GM20000 (cell line): ENCODE data around the gene CLEC10A.
A peak's percentile ranks its signal among the peaks of the same experiment; 100 is the strongest.

ENCODE experiments used
- DNase-seq: peaks from one replicate; pipeline ENCODE4 v3.0.0; 2012; ENCODE audit warnings: low spot score
- CTCF ChIP-seq: IDR thresholded peaks from 2 replicates; pipeline ENCODE4 v1.5.1; 2012; ENCODE audit warnings: mild to moderate bottlenecking, control low read depth; ENCODE audit errors: extremely low read depth, missing control alignments

The CLEC10A gene

GRCh38 chr17:7046127-7046724 is 33.8 kb downstream of the CLEC10A start:
- no peak for DNase-seq
- TF ChIP-seq CTCF = no peak

- DNase-seq = peak; percentile 63
- TF ChIP-seq CTCF = peak; percentile 60
Observed at GRCh38 chr17:7045492-7046126, 34.4 kb downstream of the CLEC10A start.

- peak; percentile 60 for DNase-seq
- no peak for TF ChIP-seq CTCF
Observed at GRCh38 chr17:7043497-7044198, 36.4 kb downstream of the CLEC10A start, which contains the start of gene SLC16A11. TSS of gene SLC16A11 (minus strand) at chr17:7044092. CDS start at chr17:7043513, 579 bp downstream.

- DNase-seq = no peak
- TF ChIP-seq CTCF = no peak
Observed at GRCh38 chr17:7043182-7043496, 36.9 kb downstream of the CLEC10A start.

- DNase-seq = peak; percentile 70
- TF ChIP-seq CTCF = no peak
Observed at GRCh38 chr17:7042501-7043181, 37.4 kb downstream of the CLEC10A start.

GRCh38 chr17:7041607-7042500 is 38.2 kb downstream of the CLEC10A start:
- no peak for TF ChIP-seq CTCF

More at GRCh38 chr17:7041607-7042500, 38.2 kb downstream of the CLEC10A start:
- DNase-seq = peak; percentile 59
